Loucy (cell line): ENCODE measurements around the gene MFAP3.

Source experiments
- EZH2phosphoT487 ChIP-seq: fragments of 200-600 bp; IDR thresholded peaks from 2 replicates; pipeline ENCODE4 v1.6.1; 2018; ENCODE audit warnings: antibody characterized with exemption, mild to moderate bottlenecking, moderate library complexity, borderline replicate concordance
- TF ChIP-seq, protein P1 (sequence below): fragments of 200-600 bp; sonication (generic); conservative IDR thresholded peaks from 2 replicates; pipeline ENCODE4 v1.5.1; 2014; ENCODE audit warnings: mild to moderate bottlenecking, antibody characterized with exemption, low read length

DNA sequence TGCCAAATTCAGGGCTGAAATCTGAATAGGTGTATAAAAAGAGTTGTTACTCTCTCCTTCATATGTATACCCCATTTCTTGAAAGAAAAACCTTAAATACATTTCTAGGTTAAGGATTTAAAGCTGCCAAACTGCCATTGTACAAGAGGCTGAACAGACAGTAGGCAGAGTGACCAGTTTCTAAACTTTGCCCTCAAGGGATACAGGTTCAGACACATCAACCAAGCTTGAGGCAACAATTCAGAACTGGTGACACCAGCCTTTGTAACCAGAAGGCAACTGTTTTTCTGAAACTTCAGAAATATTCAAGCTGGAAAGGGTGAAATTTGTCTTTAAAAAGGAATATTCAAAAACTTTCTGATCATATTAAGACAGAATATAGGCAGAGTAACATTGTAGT is 47.6 kb upstream of the MFAP3 start:
- TF ChIP-seq, protein P1, sequence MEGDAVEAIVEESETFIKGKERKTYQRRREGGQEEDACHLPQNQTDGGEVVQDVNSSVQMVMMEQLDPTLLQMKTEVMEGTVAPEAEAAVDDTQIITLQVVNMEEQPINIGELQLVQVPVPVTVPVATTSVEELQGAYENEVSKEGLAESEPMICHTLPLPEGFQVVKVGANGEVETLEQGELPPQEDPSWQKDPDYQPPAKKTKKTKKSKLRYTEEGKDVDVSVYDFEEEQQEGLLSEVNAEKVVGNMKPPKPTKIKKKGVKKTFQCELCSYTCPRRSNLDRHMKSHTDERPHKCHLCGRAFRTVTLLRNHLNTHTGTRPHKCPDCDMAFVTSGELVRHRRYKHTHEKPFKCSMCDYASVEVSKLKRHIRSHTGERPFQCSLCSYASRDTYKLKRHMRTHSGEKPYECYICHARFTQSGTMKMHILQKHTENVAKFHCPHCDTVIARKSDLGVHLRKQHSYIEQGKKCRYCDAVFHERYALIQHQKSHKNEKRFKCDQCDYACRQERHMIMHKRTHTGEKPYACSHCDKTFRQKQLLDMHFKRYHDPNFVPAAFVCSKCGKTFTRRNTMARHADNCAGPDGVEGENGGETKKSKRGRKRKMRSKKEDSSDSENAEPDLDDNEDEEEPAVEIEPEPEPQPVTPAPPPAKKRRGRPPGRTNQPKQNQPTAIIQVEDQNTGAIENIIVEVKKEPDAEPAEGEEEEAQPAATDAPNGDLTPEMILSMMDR: no peak
- TF ChIP-seq EZH2phosphoT487: no peak
